SK-N-SH (cell line): ENCODE results near the gene STRIT1. TPM values are rescaled to one million over a fixed set of nuclear protein-coding genes. Genes with fewer than 3 reads are reported as not detected.
A peak's percentile ranks its signal among the peaks of the same experiment; 100 is the strongest.

Experiments used
- CTCF ChIA-PET: fragments of 300-600, 350-600 bp; formaldehyde crosslinking; extraction: SDS; loops from one replicate; lab custom pipeline; 2021; lab: Yijun Ruan, JAX
- POLR2A ChIA-PET: fragments of 350-600 bp; sonication (Branson Sonifier 250); formaldehyde crosslinking; extraction: SDS; loops from one replicate; lab custom pipeline; 2020; ENCODE audit warnings: antibody characterized with exemption, inconsistent platforms; lab: Yijun Ruan, JAX
- DNase-seq: peaks from one replicate; pipeline ENCODE4 v3.0.0; 2012
- H2AFZ ChIP-seq: fragments of 200-600 bp; sonication (generic); 2 replicates; pipeline ENCODE4 v1.8.1; 2016; ENCODE audit warnings: antibody characterized with exemption, mild to moderate bottlenecking, low read depth
- H3F3A ChIP-seq: fragments of 200-600 bp; sonication (generic); replicated peaks from 2 replicates; pipeline ENCODE3; 2016; ENCODE audit warnings: antibody characterized with exemption, mild to moderate bottlenecking; ENCODE audit not compliant: insufficient read depth
- H3K27ac ChIP-seq, 2 experiments: fragments of 200-500 bp in 1 of 2; fragments of 200-600 bp in 1 of 2; sonication (Bioruptor generic) in 1 of 2; sonication (generic), shearing (Covaris generic) in 1 of 2; 2 replicates each; pipeline versions ENCODE4 v1.5.1 to v1.6.1; 2014 to 2016; ENCODE audit warnings: low read depth in 2 of 2, inconsistent platforms in 1 of 2, low read length in 1 of 2, mild to moderate bottlenecking in 1 of 2, mixed read lengths in 1 of 2
- H3K27me3 ChIP-seq: fragments of 200-600 bp; sonication (generic), shearing (Covaris generic); 2 replicates; pipeline ENCODE4 v1.6.1; 2016; ENCODE audit warnings: mixed run types; ENCODE audit not compliant: insufficient read depth
- H3K36me3 ChIP-seq, 2 experiments: fragments of 200-500 bp in 1 of 2; fragments of 200-600 bp in 1 of 2; sonication (Bioruptor generic) in 1 of 2; sonication (generic) in 1 of 2; replicated peaks in 1 of 2; 2 replicates each; pipeline versions ENCODE3 to v1.5.1; 2014 to 2016; ENCODE audit warnings: low read length in 1 of 2, mild to moderate bottlenecking in 1 of 2; ENCODE audit not compliant: insufficient read depth in 2 of 2, control insufficient read depth in 1 of 2
- H3K4me1 ChIP-seq, 2 experiments: fragments of 200-500 bp in 1 of 2; fragments of 200-600 bp in 1 of 2; sonication (Bioruptor generic) in 1 of 2; sonication (generic), shearing (Covaris generic) in 1 of 2; 2 replicates each; pipeline versions ENCODE4 v1.5.1 to v1.6.1; 2014 to 2016; ENCODE audit warnings: low read depth in 1 of 2, low read length in 1 of 2, mixed run types in 1 of 2; ENCODE audit not compliant: insufficient read depth in 2 of 2, control insufficient read depth in 1 of 2
- H3K4me2 ChIP-seq: fragments of 200-600 bp; sonication (generic), shearing (Covaris generic); 2 replicates; pipeline ENCODE4 v1.6.1; 2017; ENCODE audit warnings: mixed run types
- H3K4me3 ChIP-seq, 2 experiments: fragments of 200-500 bp in 1 of 2; fragments of 200-600 bp in 1 of 2; sonication (Bioruptor generic) in 1 of 2; sonication (generic), shearing (Covaris generic) in 1 of 2; 2 replicates each; pipeline versions ENCODE4 v1.5.1 to v1.8.1; 2014 to 2016; ENCODE audit warnings: low read depth in 2 of 2, inconsistent platforms in 1 of 2, low read length in 1 of 2, mild to moderate bottlenecking in 1 of 2, mixed read lengths in 1 of 2, moderate library complexity in 1 of 2
- H3K79me2 ChIP-seq: fragments of 200-600 bp; sonication (generic); 2 replicates; pipeline ENCODE4 v1.8.1; 2017; ENCODE audit warnings: mild to moderate bottlenecking; ENCODE audit not compliant: insufficient read depth
- H3K9ac ChIP-seq: fragments of 200-600 bp; sonication (generic); 2 replicates; pipeline ENCODE4 v1.6.1; 2017; ENCODE audit warnings: mixed run types
- H3K9me2 ChIP-seq: fragments of 200-600 bp; sonication (generic); 2 replicates; pipeline ENCODE4 v1.6.1; 2017; ENCODE audit warnings: mixed run types
- H3K9me3 ChIP-seq: fragments of 200-600 bp; sonication (generic); 2 replicates; pipeline ENCODE4 v1.6.1; 2017; ENCODE audit warnings: mixed run types, mild to moderate bottlenecking, moderate library complexity
- H4K20me1 ChIP-seq: fragments of 200-600 bp; sonication (generic); 2 replicates; pipeline ENCODE4 v1.6.1; 2017; ENCODE audit warnings: mild to moderate bottlenecking, mixed run types; ENCODE audit not compliant: insufficient read depth
- EP300 ChIP-seq, 2 experiments: IDR thresholded peaks; 2 replicates each; pipeline versions ENCODE4 v1.4.0 to v1.6.1; 2012; ENCODE audit warnings: borderline replicate concordance in 1 of 2, low read depth in 1 of 2, low read length in 1 of 2
- FOSL2 ChIP-seq: IDR thresholded peaks from 2 replicates; pipeline ENCODE4 v1.4.0; 2012; ENCODE audit warnings: low read depth, mild to moderate bottlenecking, moderate library complexity, borderline replicate concordance
- FOXJ3 ChIP-seq: sonication (generic); formaldehyde crosslinking; IDR thresholded peaks from 2 replicates; pipeline ENCODE4 v1.5.1; 2020; ENCODE audit warnings: mild to moderate bottlenecking, missing genetic modification reagents
- GABPA ChIP-seq: IDR thresholded peaks from 2 replicates; pipeline ENCODE4 v1.4.0; 2012; ENCODE audit warnings: low read depth, mild to moderate bottlenecking
- MAX ChIP-seq: IDR thresholded peaks from 2 replicates; pipeline ENCODE4 v1.4.0; 2012; ENCODE audit warnings: low read depth
- NFIC ChIP-seq: IDR thresholded peaks from 2 replicates; pipeline ENCODE4 v1.4.0; 2012; ENCODE audit warnings: borderline replicate concordance
- NRF1 ChIP-seq: IDR thresholded peaks from 2 replicates; pipeline ENCODE4 v1.6.1; 2012; ENCODE audit warnings: low read depth, mild to moderate bottlenecking, low read length
- POLR2AphosphoS5 ChIP-seq: IDR thresholded peaks from 2 replicates; pipeline ENCODE4 v1.6.1; 2012; ENCODE audit warnings: low read depth, low read length
- RCOR1 ChIP-seq: fragments of 150-350 bp; IDR thresholded peaks from 2 replicates; pipeline ENCODE4 v1.6.1; 2017; ENCODE audit warnings: antibody characterized with exemption, low read length
- RFX5 ChIP-seq: IDR thresholded peaks from 2 replicates; pipeline ENCODE4 v1.6.1; 2012; ENCODE audit warnings: mild to moderate bottlenecking, improper control_type of control experiment, low read length
- RXRA ChIP-seq: IDR thresholded peaks from 2 replicates; pipeline ENCODE4 v1.4.0; 2012; ENCODE audit warnings: low read depth, mild to moderate bottlenecking, borderline replicate concordance
- SMC3 ChIP-seq: IDR thresholded peaks from 2 replicates; pipeline ENCODE4 v1.6.1; 2012; ENCODE audit warnings: low read depth, low read length, improper control_type of control experiment
- TAF1 ChIP-seq: IDR thresholded peaks from 2 replicates; pipeline ENCODE4 v1.6.1; 2012; ENCODE audit warnings: low read depth, mild to moderate bottlenecking, low read length, moderate library complexity, borderline replicate concordance
- TCF12 ChIP-seq: IDR thresholded peaks from 2 replicates; pipeline ENCODE4 v1.4.0; 2012
- USF2 ChIP-seq: fragments of 150-350 bp; IDR thresholded peaks from 2 replicates; pipeline ENCODE4 v1.6.1; 2017; ENCODE audit warnings: antibody characterized with exemption, low read length, low read depth, borderline replicate concordance
- YY1 ChIP-seq: IDR thresholded peaks from 2 replicates; pipeline ENCODE4 v1.4.0; 2012; ENCODE audit warnings: low read depth, mild to moderate bottlenecking
- ZBTB33 ChIP-seq: IDR thresholded peaks from 2 replicates; pipeline ENCODE4 v1.4.0; 2012; ENCODE audit warnings: low read depth, borderline replicate concordance
- WGBS: methylation state at CpG from one replicate; pipeline ENCODE4 v1.1.6; 2017; ENCODE audit warnings: low lambda C conversion rate; 5-methylcytosine and 5-hydroxymethylcytosine counted together
- polyA plus RNA-seq, 3 experiments: library from polyadenylated mRNA; depleted of rRNA; stranded (reverse); fragments of >200 nt; gene quantifications; 2 replicates each; pipeline ENCODE4 v1.2.3, GENCODE V29; 2012

The STRIT1 gene
- polyA plus RNA-seq, 1 of the 3 experiments (the other 2 are of a cell fraction): not detected

- no peak for TF ChIP-seq FOXJ3 (CRISPR knock-in tag)
- TF ChIP-seq RXRA: no peak
- no peak for TF ChIP-seq EP300 (IDR thresholded peaks at IDR 0.05; ENCODE audit: borderline replicate concordance in 1 of 2, low read depth in 1 of 2, low read length in 1 of 2)
- no peak for TF ChIP-seq RFX5
- no peak for TF ChIP-seq RCOR1
- no peak for TF ChIP-seq USF2
- no peak for TF ChIP-seq SMC3
- 50% methylated on average over 2 of the region's 2 CpGs for WGBS
- CTCF ChIA-PET: no interaction called here
These were observed 25.3 kb upstream of the STRIT1 start for GRCh38 chr3:155318740-155319139.

GRCh38 chr3:155317211-155317610 is 23.7 kb upstream of the STRIT1 start:
- WGBS: 24% methylated on average over 1 of the region's 1 CpG
- no peaks in the 10 kb centered on the region for H4K20me1 ChIP-seq
- no peak for DNase-seq
- no peak overlapping the region for H3K9ac ChIP-seq
- no peaks in the 10 kb centered on the region for H3K79me2 ChIP-seq
- no peak overlapping the region for H3K4me2 ChIP-seq
- no peaks in the 10 kb centered on the region for H3K9me3 ChIP-seq
- H3K4me1 ChIP-seq: peaks cover 0 to under 1% of the 10 kb centered on the region in 2 experiments; a peak in 2 of 4 replicates
- TF ChIP-seq POLR2AphosphoS5: no peak
- H2AFZ ChIP-seq: 0 out of 2 replicates have a peak overlapping the region, but pooled peaks have one; percentile 5
- H3K4me3 ChIP-seq: no peak overlapping the region
- ChIA-PET POLR2A (no interaction called here), CTCF (interaction anchor here (1.0 kb wide), 1 partner anchor 385 kb away, joined by 3 read pairs; no protein-coding TSS in a partner anchor)
- peaks cover 3% of the 10 kb centered on the region for H3F3A ChIP-seq
- H3K36me3 ChIP-seq: no peaks in the 10 kb centered on the region
- no peak overlapping the region for H3K27ac ChIP-seq
- no peaks in the 10 kb centered on the region for H3K27me3 ChIP-seq
- no peaks in the 10 kb centered on the region; the same call in 1 of the 2 replicates for H3K9me2 ChIP-seq

More at GRCh38 chr3:155318740-155319139, 25.3 kb upstream of the STRIT1 start:
- Histone ChIP-seq H3F3A (peaks cover 3% of the 10 kb centered on the region), H3K4me3 (no peak overlapping the region), H3K79me2 (no peaks in the 10 kb centered on the region), H3K9me3 (no peaks in the 10 kb centered on the region), H3K27me3 (no peaks in the 10 kb centered on the region), H3K4me1 (peaks cover 0 to 2% of the 10 kb centered on the region in 2 experiments; a peak in 2 of 4 replicates), H3K36me3 (no peaks in the 10 kb centered on the region), H2AFZ (no peak overlapping the region), H3K9ac (no peak overlapping the region), H4K20me1 (no peaks in the 10 kb centered on the region), H3K4me2 (no peak overlapping the region), H3K27ac (no peak overlapping the region), H3K9me2 (no peaks in the 10 kb centered on the region)
- no peak for DNase-seq
- POLR2A ChIA-PET: no interaction called here

- ChIA-PET POLR2A (no interaction called here), CTCF (interaction anchor here (1.4 kb wide), 1 partner anchor 8 kb away, joined by 5 read pairs; no protein-coding TSS in a partner anchor)
- H3K4me3 ChIP-seq: no peak overlapping the region
- H3K36me3 ChIP-seq: no peaks in the 10 kb centered on the region
- no peak overlapping the region for H3K27ac ChIP-seq
- H3K9me3 ChIP-seq: no peaks in the 10 kb centered on the region
- no peaks in the 10 kb centered on the region; the same call in 1 of the 2 replicates for H3K9me2 ChIP-seq
- no peak overlapping the region for H3K4me2 ChIP-seq
- peaks cover 3% of the 10 kb centered on the region for H3F3A ChIP-seq
- no peak overlapping the region for H2AFZ ChIP-seq
- no peak overlapping the region for H3K9ac ChIP-seq
- TF ChIP-seq TAF1: no peak
- TF ChIP-seq TCF12: no peak
- TF ChIP-seq RXRA: no peak
- TF ChIP-seq ZBTB33: no peak
- TF ChIP-seq NFIC: no peak
- no peak for TF ChIP-seq RCOR1
- TF ChIP-seq RFX5: no peak
- no peak for TF ChIP-seq SMC3
- TF ChIP-seq FOSL2: no peak
- TF ChIP-seq MAX: no peak
- no peak for TF ChIP-seq YY1
- TF ChIP-seq EP300 (IDR thresholded peaks at IDR 0.05; ENCODE audit: borderline replicate concordance in 1 of 2, low read depth in 1 of 2, low read length in 1 of 2): no peak
- no peak for TF ChIP-seq GABPA
- no peak for TF ChIP-seq NRF1
- TF ChIP-seq, all 33 proteins: peak for 0
- H3K4me1 ChIP-seq: no peaks in the 10 kb centered on the region; a peak in 1 of 4 replicates
- H3K79me2 ChIP-seq: no peaks in the 10 kb centered on the region
- H4K20me1 ChIP-seq: no peaks in the 10 kb centered on the region
- DNase-seq: no peak
- H3K27me3 ChIP-seq: no peaks in the 10 kb centered on the region
These were observed 22.9 kb upstream of the STRIT1 start for GRCh38 chr3:155316426-155316825.
